H1 (cell line): Measurements from ENCODE around the gene TUBA3D. TPM values are rescaled to one million over a fixed set of nuclear protein-coding genes. Genes with fewer than 3 reads are reported as not detected.
"Not testable (repeated sequence)": the region's sequence is repeated elsewhere in the genome, so short reads cannot be mapped to it uniquely, and the experiment has no call there.

Source experiments
- CTCF ChIA-PET: fragments of 300-600 bp; sonication (Branson Sonifier 250); formaldehyde crosslinking; loops from one replicate; lab custom pipeline; 2021; ENCODE audit not compliant: partially characterized antibody; lab: Charles Lee
- POLR2A ChIA-PET: fragments of 300-600 bp; sonication (Branson Sonifier 250); formaldehyde crosslinking; loops from one replicate; lab custom pipeline; 2021; ENCODE audit warnings: inconsistent platforms; ENCODE audit not compliant: partially characterized antibody; lab: Charles Lee
- DNase-seq, 2 experiments: peaks; one replicate each; pipeline versions ENCODE4 v3.0.0 to v3.0.0-alpha.2; 2010 to 2022; ENCODE audit warnings: low spot score in 2 of 2, low read depth in 1 of 2, mixed read lengths in 1 of 2
- FAIRE-seq: peaks from 2 replicates; lab custom pipeline; 2011; peaks lifted over from hg19 to GRCh38; lab: Jason Lieb, UNC
- H2AFZ ChIP-seq: 2 replicates; pipeline ENCODE4 v1.8.1; 2012; ENCODE audit warnings: low read length, inconsistent platforms
- H2AK5ac ChIP-seq: 2 replicates; pipeline ENCODE4 v1.6.1; 2013; ENCODE audit warnings: low read depth, low read length
- H2BK120ac ChIP-seq: replicated peaks from 2 replicates; pipeline ENCODE3; 2013; ENCODE audit warnings: low read depth, low read length, inconsistent platforms
- H2BK12ac ChIP-seq: 2 replicates; pipeline ENCODE4 v1.6.1; 2013; ENCODE audit warnings: low read depth, low read length
- H2BK15ac ChIP-seq: 2 replicates; pipeline ENCODE4 v1.6.1; 2013; ENCODE audit warnings: low read length
- H2BK20ac ChIP-seq: 2 replicates; pipeline ENCODE4 v1.6.1; 2013; ENCODE audit warnings: low read length
- H2BK5ac ChIP-seq: 2 replicates; pipeline ENCODE4 v1.6.1; 2013; ENCODE audit warnings: low read depth, low read length
- H3K14ac ChIP-seq: 2 replicates; pipeline ENCODE4 v1.6.1; 2013; ENCODE audit warnings: inconsistent platforms; ENCODE audit not compliant: insufficient read length
- H3K18ac ChIP-seq: 2 replicates; pipeline ENCODE4 v1.6.1; 2013; ENCODE audit warnings: low read length; ENCODE audit errors: extremely low read depth
- H3K23ac ChIP-seq: 2 replicates; pipeline ENCODE4 v1.6.1; 2013; ENCODE audit warnings: inconsistent platforms; ENCODE audit not compliant: insufficient read length
- H3K23me2 ChIP-seq: 2 replicates; pipeline ENCODE4 v1.6.1; 2013; ENCODE audit warnings: low read depth, low read length
- H3K27ac ChIP-seq: 2 replicates; pipeline ENCODE4 v1.6.1; 2011; ENCODE audit warnings: low read depth, low read length, inconsistent platforms
- H3K27me3 ChIP-seq, 4 experiments: replicated peaks in 1 of 4; 1 replicate in 1 of 4; 2 replicates in 3 of 4; pipeline versions ENCODE4 v1.6.1 to v1.8.1; 2011 to 2013; ENCODE audit warnings: low read length in 3 of 4, mild to moderate bottlenecking in 3 of 4, inconsistent platforms in 2 of 4, mixed read lengths in 2 of 4, moderate library complexity in 1 of 4; ENCODE audit not compliant: control insufficient read depth in 3 of 4, insufficient read depth in 3 of 4; ENCODE audit errors: extremely low read depth in 1 of 4
- H3K36me3 ChIP-seq, 4 experiments: 2 replicates each; pipeline versions ENCODE4 v1.6.1 to v1.8.1; 2011 to 2013; ENCODE audit warnings: mild to moderate bottlenecking in 4 of 4, low read length in 3 of 4, moderate library complexity in 2 of 4, control low read depth in 1 of 4, inconsistent platforms in 1 of 4; ENCODE audit not compliant: insufficient read depth in 4 of 4, control insufficient read depth in 2 of 4
- H3K4ac ChIP-seq: replicated peaks from 2 replicates; pipeline ENCODE3; 2013; ENCODE audit warnings: low read length, low read depth, mixed read lengths, inconsistent platforms; ENCODE audit not compliant: insufficient read length
- H3K4me1 ChIP-seq, 4 experiments: replicated peaks in 1 of 4; 1 replicate in 1 of 4; 2 replicates in 3 of 4; pipeline versions ENCODE4 v1.6.1 to v1.8.1; 2011 to 2013; ENCODE audit warnings: low read length in 3 of 4, inconsistent platforms in 2 of 4, mixed read lengths in 1 of 4; ENCODE audit not compliant: insufficient read depth in 4 of 4, control insufficient read depth in 3 of 4
- H3K4me2 ChIP-seq, 2 experiments: 2 replicates each; pipeline versions ENCODE4 v1.6.1 to v1.8.1; 2011 to 2013; ENCODE audit warnings: low read depth in 2 of 2, low read length in 2 of 2, control low read depth in 1 of 2, inconsistent platforms in 1 of 2, mild to moderate bottlenecking in 1 of 2; ENCODE audit not compliant: insufficient read depth in 1 of 2
- H3K4me3 ChIP-seq, 4 experiments: fragments of 200-600, 300-600 bp in 1 of 4; sonication (generic), shearing (Covaris generic), sonication (Bioruptor Twin) in 1 of 4; 2 replicates each; pipeline versions ENCODE4 v1.5.1 to v1.8.1; 2011 to 2016; ENCODE audit warnings: low read length in 4 of 4, low read depth in 3 of 4, control low read depth in 2 of 4, inconsistent platforms in 2 of 4, mild to moderate bottlenecking in 2 of 4, mixed read lengths in 1 of 4, moderate library complexity in 1 of 4; ENCODE audit not compliant: insufficient read depth in 2 of 4; ENCODE audit errors: extremely low read depth in 1 of 4
- H3K56ac ChIP-seq: replicated peaks from 2 replicates; pipeline ENCODE3; 2013; ENCODE audit warnings: low read depth, mild to moderate bottlenecking, mixed read lengths, low read length, inconsistent platforms; ENCODE audit not compliant: insufficient read length
- H3K79me1 ChIP-seq: 2 replicates; pipeline ENCODE4 v1.6.1; 2013; ENCODE audit warnings: low read depth, low read length, control low read depth
- H3K79me2 ChIP-seq, 2 experiments: 2 replicates each; pipeline versions ENCODE4 v1.6.1 to v1.8.1; 2012 to 2013; ENCODE audit warnings: low read length in 2 of 2, mild to moderate bottlenecking in 2 of 2, inconsistent platforms in 1 of 2; ENCODE audit not compliant: insufficient read depth in 2 of 2, control insufficient read depth in 1 of 2
- H3K9ac ChIP-seq, 4 experiments: replicated peaks in 1 of 4; 1 replicate in 1 of 4; 2 replicates in 3 of 4; pipeline versions ENCODE4 v1.6.1 to v1.8.1; 2011 to 2013; ENCODE audit warnings: low read depth in 3 of 4, low read length in 3 of 4, control low read depth in 2 of 4, mild to moderate bottlenecking in 2 of 4, moderate library complexity in 2 of 4, inconsistent platforms in 1 of 4; ENCODE audit errors: extremely low read depth in 1 of 4
- H3K9me3 ChIP-seq, 2 experiments: 2 replicates each; pipeline versions ENCODE4 v1.6.1 to v1.8.1; 2012 to 2013; ENCODE audit warnings: mild to moderate bottlenecking in 2 of 2, moderate library complexity in 2 of 2, control low read depth in 1 of 2, inconsistent platforms in 1 of 2, low read depth in 1 of 2, low read length in 1 of 2, mixed read lengths in 1 of 2; ENCODE audit not compliant: insufficient read depth in 2 of 2
- H4K20me1 ChIP-seq, 2 experiments: replicated peaks in 1 of 2; 2 replicates each; pipeline versions ENCODE3 to v1.8.1; 2011 to 2013; ENCODE audit warnings: inconsistent platforms in 2 of 2, low read length in 2 of 2, mild to moderate bottlenecking in 1 of 2; ENCODE audit not compliant: insufficient read depth in 2 of 2, control insufficient read depth in 1 of 2
- H4K5ac ChIP-seq: 2 replicates; pipeline ENCODE4 v1.6.1; 2013; ENCODE audit warnings: low read length, low read depth, mixed read lengths, inconsistent platforms; ENCODE audit not compliant: insufficient read length
- H4K8ac ChIP-seq: 2 replicates; pipeline ENCODE4 v1.8.0; 2013; ENCODE audit warnings: mild to moderate bottlenecking, moderate library complexity, low read length, inconsistent platforms; ENCODE audit not compliant: insufficient read depth; ENCODE audit errors: extremely low read depth
- H4K91ac ChIP-seq: replicated peaks from 2 replicates; pipeline ENCODE3; 2013; ENCODE audit warnings: low read length, mixed read lengths, inconsistent platforms; ENCODE audit not compliant: insufficient read length
- HDAC2 ChIP-seq, 2 experiments: fragments of 300-600 bp in 1 of 2; sonication (generic) in 1 of 2; IDR thresholded peaks; 2 replicates each; pipeline ENCODE4 v1.6.1; 2011 to 2012; ENCODE audit warnings: low read depth in 2 of 2, low read length in 2 of 2, mild to moderate bottlenecking in 2 of 2, moderate library complexity in 2 of 2, borderline replicate concordance in 1 of 2, inconsistent platforms in 1 of 2
- SAP30 ChIP-seq: fragments of 300-600 bp; sonication (generic); IDR thresholded peaks from 2 replicates; pipeline ENCODE4 v1.7.1; 2012; ENCODE audit warnings: low read length, moderate library complexity, mild to moderate bottlenecking, inconsistent platforms; ENCODE audit not compliant: insufficient read depth, insufficient replicate concordance
- WGBS, 2 experiments: shearing (Covaris generic) in 1 of 2; methylation state at CpG; one replicate each; pipeline versions ENCODE4 v1.1.6 to v1.1.7; 2013 to 2015; ENCODE audit warnings: low lambda C conversion rate in 2 of 2, mixed read lengths in 2 of 2, inconsistent platforms in 1 of 2, low coverage in 1 of 2, missing lambda C conversion rate in 1 of 2; ENCODE audit not compliant: insufficient replicate concordance in 2 of 2, insufficient coverage in 1 of 2, insufficient read length in 1 of 2; ENCODE audit errors: extremely low coverage in 1 of 2, missing lambda C conversion rate in 1 of 2; 5-methylcytosine and 5-hydroxymethylcytosine counted together
- polyA plus RNA-seq, 7 experiments: library from polyadenylated mRNA; depleted of rRNA in 3 of 7; stranded (reverse) in 5 of 7; unstranded in 2 of 7; fragments of >200 nt in 5 of 7; fragments of 200-250 nt in 2 of 7; gene quantifications; 1 replicate in 5 of 7; 2 replicates in 1 of 7; 4 replicates in 1 of 7; pipeline versions ENCODE4 v1.2.1 to v1.2.3, GENCODE V29; 2011 to 2013; ENCODE audit warnings: missing spikeins in 2 of 7, mixed read lengths in 2 of 7
- total RNA-seq: library from RNA; stranded (reverse); fragmentation: NEBNext Ultra II Directional; extraction: Animal tissue kit (Norgen Biotek cat#: 25700); gene quantifications from 2 replicates; pipeline ENCODE4 v1.2.1, GENCODE V29; 2021
- TF ChIP-seq, protein P1 (sequence below), 3 experiments: IDR thresholded peaks; 1 replicate in 2 of 3; 2 replicates in 1 of 3; pipeline versions ENCODE4 v1.5.1 to v1.6.1; 2011; ENCODE audit warnings: low read length in 3 of 3, mild to moderate bottlenecking in 3 of 3, inconsistent platforms in 2 of 3, low read depth in 1 of 3, moderate library complexity in 1 of 3; ENCODE audit not compliant: insufficient read depth in 1 of 3; ENCODE audit errors: control extremely low read depth in 1 of 3

The TUBA3D gene
- total and polyA plus RNA-seq, 2 of the 8 experiments (the other 6 are each of a cell fraction or from before 2014, with no cell fraction given) = 0.15 TPM; not detected in 1

DNA sequence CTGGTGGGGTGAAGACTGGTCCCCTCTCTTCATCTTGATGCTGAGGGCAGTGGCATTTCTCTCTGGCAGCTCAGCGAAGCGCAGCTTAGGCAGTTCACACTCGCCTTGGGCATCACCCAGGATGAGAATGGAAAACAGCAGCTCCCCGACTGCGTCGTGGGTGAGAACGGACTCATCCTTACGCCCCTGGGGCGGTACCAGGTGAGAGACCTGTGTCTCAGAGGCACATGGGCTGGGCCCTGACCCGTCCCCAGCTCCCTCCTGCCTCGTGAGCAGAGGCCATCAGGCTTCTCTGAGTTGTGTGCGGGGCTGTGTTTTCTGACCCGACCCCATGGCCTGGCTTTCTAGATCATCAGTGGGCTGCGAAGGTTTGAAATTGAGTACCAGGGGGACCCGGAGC is 43.5 kb downstream of the TUBA3D start (continued):
- TF ChIP-seq, protein P1, sequence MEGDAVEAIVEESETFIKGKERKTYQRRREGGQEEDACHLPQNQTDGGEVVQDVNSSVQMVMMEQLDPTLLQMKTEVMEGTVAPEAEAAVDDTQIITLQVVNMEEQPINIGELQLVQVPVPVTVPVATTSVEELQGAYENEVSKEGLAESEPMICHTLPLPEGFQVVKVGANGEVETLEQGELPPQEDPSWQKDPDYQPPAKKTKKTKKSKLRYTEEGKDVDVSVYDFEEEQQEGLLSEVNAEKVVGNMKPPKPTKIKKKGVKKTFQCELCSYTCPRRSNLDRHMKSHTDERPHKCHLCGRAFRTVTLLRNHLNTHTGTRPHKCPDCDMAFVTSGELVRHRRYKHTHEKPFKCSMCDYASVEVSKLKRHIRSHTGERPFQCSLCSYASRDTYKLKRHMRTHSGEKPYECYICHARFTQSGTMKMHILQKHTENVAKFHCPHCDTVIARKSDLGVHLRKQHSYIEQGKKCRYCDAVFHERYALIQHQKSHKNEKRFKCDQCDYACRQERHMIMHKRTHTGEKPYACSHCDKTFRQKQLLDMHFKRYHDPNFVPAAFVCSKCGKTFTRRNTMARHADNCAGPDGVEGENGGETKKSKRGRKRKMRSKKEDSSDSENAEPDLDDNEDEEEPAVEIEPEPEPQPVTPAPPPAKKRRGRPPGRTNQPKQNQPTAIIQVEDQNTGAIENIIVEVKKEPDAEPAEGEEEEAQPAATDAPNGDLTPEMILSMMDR (IDR thresholded peaks at IDR 0.05; ENCODE audit: control extremely low read depth in 1 of 3, insufficient read depth in 1 of 3, low read depth in 1 of 3, low read length in 3 of 3) = no peak
- no peak for TF ChIP-seq HDAC2 (IDR thresholded peaks at IDR 0.05; ENCODE audit: borderline replicate concordance in 1 of 2, low read depth in 2 of 2, low read length in 2 of 2)
- no peak for TF ChIP-seq SAP30

DNA sequence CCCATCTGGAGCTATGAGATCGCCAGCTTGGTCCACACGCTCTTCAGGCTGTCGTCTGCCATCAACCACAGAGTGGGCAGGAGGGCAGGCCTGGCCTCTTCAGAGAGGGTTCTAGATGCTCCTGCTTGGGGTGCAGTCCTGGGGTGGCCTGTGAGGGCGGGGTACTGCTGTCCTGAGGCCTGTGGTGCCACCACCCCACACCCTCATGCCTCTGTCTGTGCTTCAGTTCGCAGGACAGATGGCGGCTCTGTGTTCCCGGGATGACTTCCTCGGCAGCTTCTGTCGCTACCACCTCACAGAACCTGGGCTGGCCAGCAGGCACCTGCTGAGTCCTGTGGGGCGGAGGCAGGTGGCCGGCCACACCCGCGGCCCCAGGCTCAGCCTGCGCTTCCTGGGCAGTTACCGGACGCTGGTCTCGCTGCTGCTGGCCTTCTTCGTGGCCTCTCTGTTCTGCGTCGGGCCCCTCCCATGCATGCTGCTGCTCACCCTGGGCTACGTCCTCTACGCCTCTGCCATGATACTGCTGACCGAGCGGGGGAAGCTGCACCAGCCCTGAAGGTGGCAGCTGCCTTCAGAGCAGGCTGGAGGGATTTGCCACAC is 44.1 kb downstream of the TUBA3D start:
- H3K27me3 ChIP-seq, H2AK5ac ChIP-seq, H3K23ac ChIP-seq, H2BK120ac ChIP-seq, H3K9me3 ChIP-seq, H2BK20ac ChIP-seq, H4K8ac ChIP-seq, H3K14ac ChIP-seq, FAIRE-seq, H4K91ac ChIP-seq, H3K9ac ChIP-seq, H3K79me2 ChIP-seq, H3K4me3 ChIP-seq, H3K23me2 ChIP-seq, H4K5ac ChIP-seq, H3K18ac ChIP-seq, H2BK12ac ChIP-seq, H3K4ac ChIP-seq, H2AFZ ChIP-seq, H3K4me1 ChIP-seq, H3K56ac ChIP-seq, H4K20me1 ChIP-seq, H3K27ac ChIP-seq, H3K4me2 ChIP-seq, H2BK15ac ChIP-seq, DNase-seq, H3K79me1 ChIP-seq, H2BK5ac ChIP-seq: not testable (repeated sequence)
- POLR2A ChIA-PET = interaction anchor here (2.0 kb wide), 1 partner anchor 27 kb away, joined by 5 read pairs; no protein-coding TSS in a partner anchor
- peaks cover 2 to 29% (median 8%) of the 10 kb centered on the region in 4 experiments; a peak in 6 of 8 replicates for H3K36me3 ChIP-seq
- WGBS, 2 experiments = 92% methylated on average over 10 of the region's 24 CpGs; no CpG with 5 or more reads in 1 of the 2 experiments
- CTCF ChIA-PET = interaction anchor here (0.6 to 1.7 kb wide), 5 partner anchors 25 to 366 kb away, joined by 3 to 4 read pairs (median 4); partner anchors contain the start of gene MZT2A
